Erythroblast (primary cell): ENCODE measurements around the gene POGK.

Experiments used
- GATA1 ChIP-seq: IDR thresholded peaks from 2 replicates; pipeline ENCODE4 v1.6.1; 2011; ENCODE audit warnings: low read depth, mild to moderate bottlenecking, control low read depth, low read length, moderate library complexity
- POLR2A ChIP-seq: IDR thresholded peaks from 2 replicates; pipeline ENCODE4 v1.6.1; 2011; ENCODE audit warnings: mild to moderate bottlenecking, low read length

DNA sequence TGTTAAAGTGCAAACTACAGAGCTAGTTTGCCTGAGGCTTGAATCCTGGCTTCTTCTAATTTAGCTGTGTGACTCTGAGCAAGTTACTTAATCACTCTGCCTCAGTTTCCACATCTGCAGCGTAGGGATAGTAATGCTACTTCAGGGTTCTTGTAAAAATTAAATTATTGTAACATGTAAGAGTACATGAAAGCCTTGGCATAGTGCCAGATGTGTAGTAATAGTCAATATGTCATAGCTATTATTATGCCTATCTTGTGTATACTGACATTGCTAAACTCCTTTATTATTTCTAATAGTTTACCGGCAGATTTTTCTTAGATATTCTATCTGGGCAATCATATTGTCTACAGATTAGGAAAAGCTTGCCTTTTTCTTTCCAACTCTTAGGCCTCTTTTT, 43.6 kb downstream of the POGK start:
- TF ChIP-seq POLR2A (no peak), GATA1 (no peak)
